Choroid plexus epithelial cell (primary cell): ENCODE results near the gene PROX2.

Source experiments
- DNase-seq: peaks from one replicate; pipeline ENCODE4 v3.0.0-alpha.2; 2010; ENCODE audit warnings: low read depth
- H3K4me3 ChIP-seq: 2 replicates; pipeline ENCODE4 v1.5.1; 2011; ENCODE audit warnings: low read depth, mild to moderate bottlenecking, control low read depth, low read length, moderate library complexity
- CTCF ChIP-seq: conservative IDR thresholded peaks from 2 replicates; pipeline ENCODE4 v1.5.1; 2011; ENCODE audit warnings: low read depth, mild to moderate bottlenecking, control low read depth, inconsistent platforms, low read length, moderate library complexity

The PROX2 gene

GRCh38 chr14:74882103-74882920, 6.4 kb upstream of the PROX2 start:
- peak; percentile 75 for DNase-seq
- peak overlapping the region; percentile 93 for H3K4me3 ChIP-seq
- no peak for TF ChIP-seq CTCF

GRCh38 chr14:74881431-74882102, 5.6 kb upstream of the PROX2 start, which contains the start of gene DLST:
Gene DLST, plus strand, starts transcription at chr14:74881916. Its CDS starts 38 bp downstream, at chr14:74881954.
- H3K4me3 ChIP-seq, result peak within 1 kb of the TSS; percentile 93
- no peak for TF ChIP-seq CTCF
- DNase-seq, result peak; percentile 92

DNA sequence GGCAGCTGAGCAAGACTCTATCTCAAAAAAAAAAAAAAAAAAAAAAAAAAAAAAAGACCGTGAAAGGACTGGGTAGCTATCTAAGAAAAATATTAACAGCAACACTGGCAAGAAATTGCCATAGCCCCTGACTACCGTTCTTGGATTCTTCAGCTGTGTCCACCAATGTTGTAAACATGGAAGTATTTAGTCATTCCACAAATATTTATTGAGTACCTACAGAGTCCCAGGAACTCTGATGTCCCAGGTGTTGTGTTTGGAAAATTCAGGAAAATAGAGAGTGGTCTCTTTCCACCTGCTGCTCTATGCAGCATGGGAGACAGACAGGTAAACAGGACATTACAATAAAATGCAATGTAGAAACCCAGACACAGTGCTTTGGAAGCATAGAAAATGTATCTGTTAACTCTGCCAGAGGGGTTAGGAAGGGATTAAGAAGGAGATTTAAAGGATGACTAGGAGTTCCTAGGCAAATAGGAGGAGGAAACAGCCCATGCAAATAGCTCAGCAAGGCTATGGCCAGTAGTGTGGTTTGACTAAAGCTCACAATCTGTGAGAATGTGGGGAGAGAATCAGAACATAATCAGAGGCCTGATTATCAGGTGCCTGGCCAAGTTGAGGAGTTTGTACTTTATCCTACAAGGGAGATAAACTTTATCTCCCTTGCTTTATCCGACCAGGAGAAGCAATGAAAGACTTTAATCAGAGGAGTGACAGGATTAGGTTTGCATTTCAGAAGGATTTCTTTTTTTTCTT, 3.7 kb upstream of the PROX2 start:
- TF ChIP-seq CTCF, result no peak
- no peak overlapping the region for H3K4me3 ChIP-seq
- no peak for DNase-seq

DNA sequence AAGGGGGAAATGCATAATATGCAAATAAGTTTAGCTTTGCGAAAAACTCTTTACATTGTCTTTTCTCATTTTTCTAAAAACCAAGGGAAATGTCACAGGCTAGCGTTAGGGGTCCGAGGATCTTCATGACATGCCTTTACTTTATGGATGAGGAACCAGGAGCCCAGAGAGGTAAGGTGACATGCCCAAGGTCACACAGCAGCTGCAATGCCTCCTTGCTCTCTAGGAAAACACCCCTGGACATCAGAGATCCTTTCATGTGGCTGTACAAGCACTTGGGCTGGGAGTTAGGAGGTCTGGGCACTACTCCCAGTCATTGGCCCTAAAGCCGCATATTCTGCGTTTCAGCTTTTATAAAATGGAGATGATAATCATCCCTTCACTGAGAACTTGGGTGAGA, 741 bp downstream of the PROX2 start:
- no peak for DNase-seq
- H3K4me3 ChIP-seq, result no peak overlapping the region
- no peak for TF ChIP-seq CTCF

DNA sequence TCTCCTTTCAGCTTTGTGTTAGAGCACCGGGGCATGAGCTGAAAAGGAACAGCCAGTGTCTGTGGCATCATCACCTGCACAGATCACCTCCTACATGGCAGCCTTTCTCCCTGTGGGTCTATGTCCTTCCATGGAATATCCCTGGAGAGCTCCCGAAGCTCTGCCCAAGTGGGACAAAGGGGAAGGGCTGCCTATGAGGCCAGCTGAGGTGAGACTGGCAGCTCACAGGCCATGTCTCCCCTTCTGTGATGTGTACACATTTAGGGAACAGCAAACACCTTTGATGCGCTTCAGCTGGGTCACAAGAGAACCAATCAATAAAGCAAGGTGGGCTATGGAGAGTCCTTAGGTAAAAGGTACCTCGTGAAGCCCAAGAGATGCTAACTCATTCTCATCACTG, 4.1 kb downstream of the PROX2 start:
- no peak overlapping the region for H3K4me3 ChIP-seq
- no peak for DNase-seq
- no peak for TF ChIP-seq CTCF

DNA sequence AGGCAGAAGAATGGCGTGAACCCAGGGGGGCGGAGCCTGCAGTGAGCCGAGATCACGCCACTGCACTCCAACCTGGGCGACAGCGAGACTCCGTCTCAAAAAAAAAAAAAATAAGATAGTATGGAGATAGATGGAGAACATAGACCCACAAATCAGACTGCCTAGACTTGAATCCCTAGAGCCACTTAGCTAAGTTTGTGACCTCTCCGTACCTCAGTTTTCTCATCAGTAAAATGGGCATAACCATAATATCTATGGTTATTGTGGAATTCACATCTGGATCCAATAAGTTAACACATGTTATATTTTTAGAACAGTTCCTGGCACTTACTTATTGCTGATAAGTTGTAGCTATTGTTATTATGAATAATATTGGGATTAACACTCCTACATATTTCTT, 7.2 kb downstream of the PROX2 start:
- no peak for TF ChIP-seq CTCF
- no peak for DNase-seq

More for the DNA sequence above, 7.2 kb downstream of the PROX2 start:
- H3K4me3 ChIP-seq, result no peak overlapping the region
